Activated naive CD4-positive, alpha-beta T cell (primary cell): ENCODE results near the gene CACNA1E.

Source experiments
- DNase-seq, 4 experiments: peaks; one replicate each; lab custom pipeline; 2025; lab: John Stamatoyannopoulos, UW

CACNA1E gene

GRCh38 chr1:181685211-181685610 is 201.9 kb downstream of the CACNA1E start:
- no peak for DNase-seq

GRCh38 chr1:181701891-181702290 is 218.6 kb downstream of the CACNA1E start:
- DNase-seq: no peak

GRCh38 chr1:181704546-181704945 is 221.2 kb downstream of the CACNA1E start:
- DNase-seq: no peak

- no peak for DNase-seq
These were observed 228.5 kb downstream of the CACNA1E start for GRCh38 chr1:181711820-181712219.

- DNase-seq: no peak
These were observed 229.4 kb downstream of the CACNA1E start for GRCh38 chr1:181712711-181713110.

- no peak for DNase-seq
These were observed 231.1 kb downstream of the CACNA1E start for GRCh38 chr1:181714428-181714827.

GRCh38 chr1:181718034-181718433 is 234.7 kb downstream of the CACNA1E start:
- DNase-seq: no peak

GRCh38 chr1:181726320-181727012 is 243.1 kb downstream of the CACNA1E start:
- DNase-seq: no peak

- DNase-seq: no peak
These were observed 247.3 kb downstream of the CACNA1E start for GRCh38 chr1:181730606-181731005.

GRCh38 chr1:181732218-181732990 is 249.1 kb downstream of the CACNA1E start:
- no peak for DNase-seq

- DNase-seq: no peak
These were observed 250.2 kb downstream of the CACNA1E start for GRCh38 chr1:181733486-181733885.

GRCh38 chr1:181737056-181737455 is 253.7 kb downstream of the CACNA1E start:
- DNase-seq: no peak

- DNase-seq: no peak
These were observed 255.9 kb downstream of the CACNA1E start for GRCh38 chr1:181739214-181739613.

GRCh38 chr1:181742426-181742825 is 259.1 kb downstream of the CACNA1E start:
- DNase-seq: no peak

GRCh38 chr1:181743878-181744312 is 260.6 kb downstream of the CACNA1E start:
- no peak for DNase-seq

GRCh38 chr1:181746224-181746623 is 262.9 kb downstream of the CACNA1E start:
- DNase-seq: no peak

GRCh38 chr1:181748013-181748412 is 264.7 kb downstream of the CACNA1E start:
- no peak for DNase-seq

- DNase-seq: no peak
These were observed 270.8 kb downstream of the CACNA1E start for GRCh38 chr1:181754103-181754502.

GRCh38 chr1:181759481-181759880 is 276.2 kb downstream of the CACNA1E start:
- DNase-seq: no peak

- DNase-seq: no peak
These were observed 280.4 kb downstream of the CACNA1E start for GRCh38 chr1:181763736-181764135.

- DNase-seq: no peak
These were observed 282.2 kb downstream of the CACNA1E start for GRCh38 chr1:181765451-181766026.

GRCh38 chr1:181767001-181767708 is 283.8 kb downstream of the CACNA1E start:
- no peak for DNase-seq
